EL (cell line): ENCODE results near the gene B4GALT4.

Source experiments
- DNase-seq: peaks from one replicate; pipeline ENCODE4 v3.0.0-alpha.2; 2016

Gene B4GALT4

GRCh38 chr3:119236756-119237155, 3.9 kb downstream of the B4GALT4 start:
- DNase-seq = no peak

GRCh38 chr3:119235151-119235550, 5.5 kb downstream of the B4GALT4 start:
- peak; percentile 86 for DNase-seq

DNA sequence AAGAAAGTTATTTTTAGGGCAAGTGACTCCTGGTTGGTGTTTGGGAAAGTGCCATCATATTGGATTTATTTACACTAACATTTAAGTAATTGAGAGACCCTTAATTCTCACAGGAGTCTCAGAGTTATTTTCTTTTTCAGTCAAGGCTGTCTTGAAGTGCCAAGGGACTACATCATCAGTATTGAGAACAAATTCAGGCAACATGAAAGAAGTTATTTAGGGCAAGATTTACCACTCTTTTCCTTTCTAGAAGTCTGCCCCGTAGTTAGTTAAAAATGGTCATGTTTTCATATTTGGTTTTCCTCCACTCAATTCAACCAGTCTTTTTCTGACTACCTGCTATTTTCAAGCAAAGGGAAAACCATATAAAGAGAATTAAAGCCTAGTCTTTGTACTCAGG, 6.1 kb downstream of the B4GALT4 start:
- DNase-seq = no peak

DNA sequence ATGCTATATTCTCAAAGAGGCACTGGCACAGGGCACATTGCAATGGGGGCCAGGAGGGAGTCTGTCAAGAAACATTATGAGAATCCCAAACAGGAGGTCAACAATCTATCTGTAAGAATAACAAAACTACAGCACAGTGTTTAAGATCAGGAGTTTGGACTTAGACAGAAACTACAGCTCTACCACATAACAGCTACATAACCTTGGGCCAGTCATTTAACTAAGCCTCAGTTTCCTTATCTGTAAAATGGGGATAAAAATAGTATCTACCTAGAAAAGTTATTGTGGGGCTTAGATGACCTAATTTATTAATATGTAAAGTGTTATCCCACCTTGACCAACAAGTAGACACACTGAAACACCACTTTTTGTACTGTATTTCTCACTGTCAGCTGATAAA, 9.9 kb downstream of the B4GALT4 start:
- DNase-seq = no peak

DNA sequence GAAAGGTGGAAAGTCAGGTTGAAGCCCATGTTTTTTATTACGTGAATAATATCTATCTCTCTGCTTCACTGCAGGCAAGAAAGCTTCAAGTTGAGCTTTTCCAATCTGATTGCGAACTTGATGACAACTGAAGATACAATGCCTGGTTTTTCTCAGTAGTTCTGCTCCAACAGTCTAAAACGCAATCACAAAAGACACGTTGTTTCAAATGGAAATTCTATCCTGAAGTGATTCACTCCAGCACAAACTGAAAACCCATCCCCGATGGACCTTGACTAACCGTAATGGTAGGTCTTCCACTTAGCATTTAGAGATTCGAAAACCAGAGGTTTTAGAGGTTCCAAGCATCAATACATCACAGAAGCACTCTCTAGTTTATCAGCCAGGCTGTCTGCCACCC, 10.6 kb downstream of the B4GALT4 start:
- no peak for DNase-seq

DNA sequence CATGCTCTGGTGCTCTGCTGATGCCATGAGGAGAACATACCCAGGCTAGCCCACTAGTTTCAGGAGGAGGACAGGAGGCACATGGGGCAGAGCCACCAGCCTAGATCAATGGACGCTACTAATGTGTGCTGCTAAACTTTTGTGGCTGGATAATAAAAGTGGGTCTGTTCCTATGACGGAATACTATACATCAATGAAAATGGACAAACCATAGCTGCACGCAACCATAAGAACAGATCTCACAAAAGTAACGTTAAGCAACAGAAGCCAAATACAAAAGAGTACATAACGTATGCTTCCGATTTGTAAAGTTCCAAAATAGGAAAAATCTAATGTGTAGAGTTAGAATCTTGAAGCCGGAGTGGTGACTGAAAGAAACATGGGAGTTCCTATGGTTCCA, 11.5 kb downstream of the B4GALT4 start:
- DNase-seq = no peak

- DNase-seq = no peak
These were observed 12.1 kb downstream of the B4GALT4 start for GRCh38 chr3:119228373-119229145.

- no peak for DNase-seq
These were observed 13.4 kb downstream of the B4GALT4 start for GRCh38 chr3:119227070-119227850.

GRCh38 chr3:119225121-119225520, 15.6 kb downstream of the B4GALT4 start:
- DNase-seq = no peak

DNA sequence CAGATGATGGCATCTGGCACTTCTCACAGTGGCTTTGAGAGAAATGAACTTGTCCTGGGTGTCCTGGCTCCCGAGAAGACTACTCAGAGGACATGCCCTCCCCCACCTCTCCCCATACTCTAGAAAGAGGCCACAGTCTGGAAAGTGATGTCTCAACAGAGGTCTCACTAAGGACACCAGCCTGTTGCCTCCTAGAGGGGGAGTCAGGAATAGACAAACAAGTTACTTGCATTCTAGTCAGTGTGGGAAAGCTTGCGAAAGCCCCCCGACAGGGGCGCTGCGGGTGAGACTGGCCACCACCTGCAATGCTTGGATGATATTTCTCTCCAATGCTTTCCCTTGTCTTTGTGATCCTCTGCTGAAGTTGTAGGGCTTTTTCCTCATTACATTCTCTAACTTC, 17.2 kb downstream of the B4GALT4 start:
- DNase-seq = no peak

GRCh38 chr3:119222391-119222790, 18.3 kb downstream of the B4GALT4 start:
- no peak for DNase-seq

GRCh38 chr3:119221779-119222320, 18.8 kb downstream of the B4GALT4 start:
- no peak for DNase-seq

GRCh38 chr3:119220970-119221667, 19.6 kb downstream of the B4GALT4 start:
- DNase-seq = no peak

DNA sequence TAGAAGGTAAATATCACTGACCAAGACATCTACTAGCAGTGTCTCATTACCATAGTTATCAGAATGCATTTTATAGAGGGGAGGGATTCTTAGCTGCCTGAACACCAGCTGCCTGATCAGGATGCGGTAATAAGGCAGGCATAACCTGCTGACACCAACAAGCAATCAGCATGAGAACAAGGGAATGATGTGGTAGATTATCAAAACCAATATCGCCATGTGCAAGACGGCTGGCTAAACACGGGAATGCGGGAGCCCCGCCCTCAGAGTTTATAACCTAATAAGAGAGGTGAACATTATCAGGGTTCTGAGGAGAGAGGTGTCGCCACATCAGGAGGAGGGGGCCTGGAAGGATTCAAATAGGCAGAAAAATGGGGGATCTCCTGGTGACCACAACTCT, 20.5 kb downstream of the B4GALT4 start:
- no peak for DNase-seq

- no peak for DNase-seq
These were observed 21.6 kb downstream of the B4GALT4 start for GRCh38 chr3:119219069-119219468.

- DNase-seq = no peak
These were observed 28.9 kb downstream of the B4GALT4 start for GRCh38 chr3:119211803-119212202.

GRCh38 chr3:119211193-119211592, 29.5 kb downstream of the B4GALT4 start:
- DNase-seq = no peak

DNA sequence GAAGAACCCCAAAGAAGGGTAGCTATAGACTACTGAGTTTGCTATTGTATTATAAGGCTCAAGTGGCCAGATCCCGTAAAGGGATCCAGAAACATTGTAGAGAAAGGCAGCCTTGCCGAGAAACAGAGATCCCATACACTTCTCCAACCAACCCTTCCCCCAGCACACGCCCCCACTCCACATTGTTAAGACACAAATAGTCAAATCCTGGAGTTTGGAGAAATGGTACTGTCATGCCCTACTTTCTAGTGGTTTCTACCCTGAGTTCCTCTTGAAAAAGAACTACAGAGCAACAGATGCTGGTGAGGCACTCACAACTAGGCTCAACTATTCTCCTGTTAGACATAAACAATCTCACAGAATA, 33.2 kb downstream of the B4GALT4 start:
- DNase-seq = no peak

DNA sequence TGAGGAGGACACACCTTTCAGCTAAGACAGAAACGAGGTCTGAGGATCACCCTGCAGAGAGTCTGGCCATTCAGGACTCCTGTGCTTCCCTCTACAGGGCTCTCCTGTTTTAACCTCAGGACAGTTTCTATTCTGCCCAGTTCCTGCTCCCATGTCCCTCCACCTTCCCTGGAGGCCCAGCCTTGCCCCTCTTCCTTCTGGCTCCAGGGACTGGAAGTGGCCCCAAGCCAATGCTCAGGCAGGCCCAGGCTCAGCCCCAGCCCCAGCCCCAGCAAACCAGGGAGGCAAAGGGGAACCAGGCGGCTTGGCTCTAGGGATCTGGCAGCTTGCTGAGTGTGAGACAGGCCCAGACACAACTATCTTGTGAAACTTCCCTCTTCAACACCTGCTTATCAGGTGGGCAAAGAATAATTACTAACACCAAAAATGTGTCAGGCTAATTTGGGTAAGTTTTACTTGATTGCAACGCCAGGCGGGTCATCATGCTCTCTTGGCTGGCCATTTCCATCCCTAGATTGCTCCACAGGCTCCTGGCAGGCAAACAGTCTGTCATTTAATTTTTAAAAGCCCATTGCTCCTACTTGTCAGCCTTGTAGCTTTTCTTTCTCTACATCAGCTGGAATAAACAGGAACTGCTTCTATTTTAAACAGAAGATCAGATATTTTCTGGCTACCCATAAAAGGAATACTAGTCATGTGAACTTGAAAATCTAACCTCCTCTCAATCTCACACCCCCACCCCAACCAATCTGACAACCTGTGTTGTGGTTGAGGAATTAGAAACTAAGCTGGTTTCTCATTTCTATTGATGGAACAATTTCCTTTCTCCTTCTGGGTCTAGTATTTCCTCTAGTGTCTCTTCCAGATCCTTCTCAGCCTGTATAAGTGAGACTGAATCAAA, 33.8 kb downstream of the B4GALT4 start:
- DNase-seq = no peak

DNA sequence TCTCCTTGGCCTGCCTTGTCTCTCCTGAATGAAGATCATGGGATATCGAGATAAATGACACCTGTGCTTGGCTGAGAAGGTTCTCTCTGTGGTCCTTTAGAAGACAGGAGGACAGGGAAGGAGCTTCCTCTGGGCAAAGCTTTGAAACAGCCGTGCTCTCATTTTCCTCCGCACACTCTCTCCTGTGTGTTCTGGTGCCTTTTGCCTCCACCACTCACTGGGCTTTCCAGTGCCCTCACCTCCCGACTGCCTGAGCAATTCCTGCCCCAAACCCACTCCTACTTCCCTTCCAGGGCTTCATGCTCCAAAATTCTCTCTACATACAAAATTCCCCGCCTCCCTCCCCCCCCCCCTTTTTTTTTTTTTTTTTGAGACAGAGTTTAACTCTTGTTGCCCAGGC, 35.0 kb downstream of the B4GALT4 start:
- DNase-seq = no peak

DNA sequence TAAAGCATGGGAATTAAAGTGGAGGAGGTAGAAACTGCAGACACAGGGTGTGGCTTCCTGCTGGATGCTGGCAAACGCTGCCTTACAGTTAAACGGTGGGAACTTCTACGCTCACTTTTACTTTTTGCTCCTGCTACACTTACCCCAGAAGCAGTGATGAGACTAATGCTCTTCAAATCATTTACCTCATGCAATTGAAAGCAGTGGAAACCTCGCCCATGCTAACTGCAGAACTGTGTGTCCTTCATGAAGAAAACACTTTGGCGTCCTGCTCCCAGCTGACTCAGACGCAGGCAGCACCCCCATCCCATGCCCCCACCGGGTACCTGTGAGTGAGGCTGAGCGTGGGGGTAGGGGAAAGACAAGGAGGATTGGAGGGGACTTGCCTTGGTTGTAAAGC, 35.5 kb downstream of the B4GALT4 start:
- no peak for DNase-seq

GRCh38 chr3:119195911-119196310, 44.8 kb downstream of the B4GALT4 start:
- peak; percentile 65 for DNase-seq

- no peak for DNase-seq
These were observed 45.6 kb downstream of the B4GALT4 start for GRCh38 chr3:119195151-119195476.
